HEK293 (cell line): ENCODE results near the gene NLRX1.
"Not testable (repeated sequence)": the region's sequence is repeated elsewhere in the genome, so short reads cannot be mapped to it uniquely, and the experiment has no call there.

Experiments
- GLI2 ChIP-seq: fragments of 450-650 bp; formaldehyde crosslinking; IDR thresholded peaks from 2 replicates; pipeline ENCODE4; 2017; ENCODE audit warnings: missing biosample characterization, missing genetic modification characterization, low read depth, borderline replicate concordance
- ZNF202 ChIP-seq: fragments of 450-650 bp; formaldehyde crosslinking; IDR thresholded peaks from 2 replicates; pipeline ENCODE4 v1.5.1; 2016; ENCODE audit warnings: missing biosample characterization, missing genetic modification characterization, borderline replicate concordance
- ZNF394 ChIP-seq: fragments of 450-650 bp; formaldehyde crosslinking; IDR thresholded peaks from 2 replicates; pipeline ENCODE4 v1.5.1; 2016; ENCODE audit warnings: missing biosample characterization, missing genetic modification characterization, mild to moderate bottlenecking, moderate library complexity, borderline replicate concordance
- ZNF521 ChIP-seq: fragments of 450-650 bp; formaldehyde crosslinking; IDR thresholded peaks from 2 replicates; pipeline ENCODE4 v1.5.1; 2017; ENCODE audit warnings: missing biosample characterization, mild to moderate bottlenecking, missing genetic modification characterization
- ZNF571 ChIP-seq: fragments of 450-650 bp; formaldehyde crosslinking; IDR thresholded peaks from 2 replicates; pipeline ENCODE4 v1.5.0; 2017; ENCODE audit warnings: missing biosample characterization, missing genetic modification characterization
- TF ChIP-seq, protein P1 (sequence below): fragments of 450-650 bp; formaldehyde crosslinking; IDR thresholded peaks from 2 replicates; pipeline ENCODE4 v1.5.1; 2016; ENCODE audit warnings: missing biosample characterization, missing genetic modification characterization, low read depth
- TF ChIP-seq, protein P2 (sequence below): sonication (generic); formaldehyde crosslinking; IDR thresholded peaks from 2 replicates; pipeline ENCODE4 v1.8.1; 2022; ENCODE audit warnings: mild to moderate bottlenecking, moderate library complexity, missing genetic modification reagents
- TF ChIP-seq, protein P3 (sequence below): fragments of 450-650 bp; formaldehyde crosslinking; IDR thresholded peaks from 2 replicates; pipeline ENCODE4 v1.5.1; 2016; ENCODE audit warnings: missing biosample characterization, missing genetic modification characterization
- TF ChIP-seq, protein P4 (sequence below): fragments of 450-650 bp; formaldehyde crosslinking; IDR thresholded peaks from 2 replicates; pipeline ENCODE4 v1.5.1; 2016; ENCODE audit warnings: missing biosample characterization, missing genetic modification characterization

DNA sequence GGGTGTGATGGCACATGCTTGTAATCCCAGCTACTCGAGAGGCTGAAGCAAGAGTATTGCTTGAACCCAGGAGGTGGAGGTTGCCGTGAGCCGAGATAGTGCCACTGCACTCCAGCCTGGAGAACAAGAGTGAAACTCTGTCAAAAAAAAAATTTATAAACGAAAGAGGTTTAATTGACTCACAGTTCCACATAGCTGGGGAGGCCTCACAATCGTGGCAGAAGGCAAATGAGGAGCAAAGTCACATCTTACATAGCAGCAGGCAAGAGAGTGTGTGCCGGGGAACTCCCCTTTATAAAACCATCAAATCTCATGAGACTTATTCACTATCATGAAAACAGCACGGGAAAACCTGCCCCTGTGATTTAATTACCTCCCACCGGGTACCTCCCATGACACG is 15.9 kb downstream of the NLRX1 start:
- TF ChIP-seq, protein P1, sequence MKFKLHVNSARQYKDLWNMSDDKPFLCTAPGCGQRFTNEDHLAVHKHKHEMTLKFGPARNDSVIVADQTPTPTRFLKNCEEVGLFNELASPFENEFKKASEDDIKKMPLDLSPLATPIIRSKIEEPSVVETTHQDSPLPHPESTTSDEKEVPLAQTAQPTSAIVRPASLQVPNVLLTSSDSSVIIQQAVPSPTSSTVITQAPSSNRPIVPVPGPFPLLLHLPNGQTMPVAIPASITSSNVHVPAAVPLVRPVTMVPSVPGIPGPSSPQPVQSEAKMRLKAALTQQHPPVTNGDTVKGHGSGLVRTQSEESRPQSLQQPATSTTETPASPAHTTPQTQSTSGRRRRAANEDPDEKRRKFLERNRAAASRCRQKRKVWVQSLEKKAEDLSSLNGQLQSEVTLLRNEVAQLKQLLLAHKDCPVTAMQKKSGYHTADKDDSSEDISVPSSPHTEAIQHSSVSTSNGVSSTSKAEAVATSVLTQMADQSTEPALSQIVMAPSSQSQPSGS (tag by site-specific recombination), result not testable (repeated sequence)
- TF ChIP-seq, protein P2, sequence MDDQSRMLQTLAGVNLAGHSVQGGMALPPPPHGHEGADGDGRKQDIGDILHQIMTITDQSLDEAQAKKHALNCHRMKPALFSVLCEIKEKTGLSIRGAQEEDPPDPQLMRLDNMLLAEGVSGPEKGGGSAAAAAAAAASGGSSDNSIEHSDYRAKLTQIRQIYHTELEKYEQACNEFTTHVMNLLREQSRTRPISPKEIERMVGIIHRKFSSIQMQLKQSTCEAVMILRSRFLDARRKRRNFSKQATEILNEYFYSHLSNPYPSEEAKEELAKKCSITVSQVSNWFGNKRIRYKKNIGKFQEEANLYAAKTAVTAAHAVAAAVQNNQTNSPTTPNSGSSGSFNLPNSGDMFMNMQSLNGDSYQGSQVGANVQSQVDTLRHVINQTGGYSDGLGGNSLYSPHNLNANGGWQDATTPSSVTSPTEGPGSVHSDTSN (CRISPR knock-in tag), result not testable (repeated sequence)
- TF ChIP-seq, protein P3, sequence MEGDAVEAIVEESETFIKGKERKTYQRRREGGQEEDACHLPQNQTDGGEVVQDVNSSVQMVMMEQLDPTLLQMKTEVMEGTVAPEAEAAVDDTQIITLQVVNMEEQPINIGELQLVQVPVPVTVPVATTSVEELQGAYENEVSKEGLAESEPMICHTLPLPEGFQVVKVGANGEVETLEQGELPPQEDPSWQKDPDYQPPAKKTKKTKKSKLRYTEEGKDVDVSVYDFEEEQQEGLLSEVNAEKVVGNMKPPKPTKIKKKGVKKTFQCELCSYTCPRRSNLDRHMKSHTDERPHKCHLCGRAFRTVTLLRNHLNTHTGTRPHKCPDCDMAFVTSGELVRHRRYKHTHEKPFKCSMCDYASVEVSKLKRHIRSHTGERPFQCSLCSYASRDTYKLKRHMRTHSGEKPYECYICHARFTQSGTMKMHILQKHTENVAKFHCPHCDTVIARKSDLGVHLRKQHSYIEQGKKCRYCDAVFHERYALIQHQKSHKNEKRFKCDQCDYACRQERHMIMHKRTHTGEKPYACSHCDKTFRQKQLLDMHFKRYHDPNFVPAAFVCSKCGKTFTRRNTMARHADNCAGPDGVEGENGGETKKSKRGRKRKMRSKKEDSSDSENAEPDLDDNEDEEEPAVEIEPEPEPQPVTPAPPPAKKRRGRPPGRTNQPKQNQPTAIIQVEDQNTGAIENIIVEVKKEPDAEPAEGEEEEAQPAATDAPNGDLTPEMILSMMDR, result not testable (repeated sequence)
- TF ChIP-seq ZNF202 (tag by site-specific recombination); GLI2 (tag by site-specific recombination); ZNF394; ZNF521 (tag by site-specific recombination); ZNF571: not testable (repeated sequence)
- TF ChIP-seq, protein P4, sequence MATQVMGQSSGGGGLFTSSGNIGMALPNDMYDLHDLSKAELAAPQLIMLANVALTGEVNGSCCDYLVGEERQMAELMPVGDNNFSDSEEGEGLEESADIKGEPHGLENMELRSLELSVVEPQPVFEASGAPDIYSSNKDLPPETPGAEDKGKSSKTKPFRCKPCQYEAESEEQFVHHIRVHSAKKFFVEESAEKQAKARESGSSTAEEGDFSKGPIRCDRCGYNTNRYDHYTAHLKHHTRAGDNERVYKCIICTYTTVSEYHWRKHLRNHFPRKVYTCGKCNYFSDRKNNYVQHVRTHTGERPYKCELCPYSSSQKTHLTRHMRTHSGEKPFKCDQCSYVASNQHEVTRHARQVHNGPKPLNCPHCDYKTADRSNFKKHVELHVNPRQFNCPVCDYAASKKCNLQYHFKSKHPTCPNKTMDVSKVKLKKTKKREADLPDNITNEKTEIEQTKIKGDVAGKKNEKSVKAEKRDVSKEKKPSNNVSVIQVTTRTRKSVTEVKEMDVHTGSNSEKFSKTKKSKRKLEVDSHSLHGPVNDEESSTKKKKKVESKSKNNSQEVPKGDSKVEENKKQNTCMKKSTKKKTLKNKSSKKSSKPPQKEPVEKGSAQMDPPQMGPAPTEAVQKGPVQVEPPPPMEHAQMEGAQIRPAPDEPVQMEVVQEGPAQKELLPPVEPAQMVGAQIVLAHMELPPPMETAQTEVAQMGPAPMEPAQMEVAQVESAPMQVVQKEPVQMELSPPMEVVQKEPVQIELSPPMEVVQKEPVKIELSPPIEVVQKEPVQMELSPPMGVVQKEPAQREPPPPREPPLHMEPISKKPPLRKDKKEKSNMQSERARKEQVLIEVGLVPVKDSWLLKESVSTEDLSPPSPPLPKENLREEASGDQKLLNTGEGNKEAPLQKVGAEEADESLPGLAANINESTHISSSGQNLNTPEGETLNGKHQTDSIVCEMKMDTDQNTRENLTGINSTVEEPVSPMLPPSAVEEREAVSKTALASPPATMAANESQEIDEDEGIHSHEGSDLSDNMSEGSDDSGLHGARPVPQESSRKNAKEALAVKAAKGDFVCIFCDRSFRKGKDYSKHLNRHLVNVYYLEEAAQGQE, result not testable (repeated sequence)
